Activated T-helper 1 cell treated with Interleukin-2 at 50 U/mL for 16 hours (primary cell): ENCODE results near the gene RBP4.

Experiments
- DNase-seq: peaks from one replicate; pipeline ENCODE4 v3.0.0-alpha.2; 2020; ENCODE audit warnings: low read depth

RBP4 gene

DNA sequence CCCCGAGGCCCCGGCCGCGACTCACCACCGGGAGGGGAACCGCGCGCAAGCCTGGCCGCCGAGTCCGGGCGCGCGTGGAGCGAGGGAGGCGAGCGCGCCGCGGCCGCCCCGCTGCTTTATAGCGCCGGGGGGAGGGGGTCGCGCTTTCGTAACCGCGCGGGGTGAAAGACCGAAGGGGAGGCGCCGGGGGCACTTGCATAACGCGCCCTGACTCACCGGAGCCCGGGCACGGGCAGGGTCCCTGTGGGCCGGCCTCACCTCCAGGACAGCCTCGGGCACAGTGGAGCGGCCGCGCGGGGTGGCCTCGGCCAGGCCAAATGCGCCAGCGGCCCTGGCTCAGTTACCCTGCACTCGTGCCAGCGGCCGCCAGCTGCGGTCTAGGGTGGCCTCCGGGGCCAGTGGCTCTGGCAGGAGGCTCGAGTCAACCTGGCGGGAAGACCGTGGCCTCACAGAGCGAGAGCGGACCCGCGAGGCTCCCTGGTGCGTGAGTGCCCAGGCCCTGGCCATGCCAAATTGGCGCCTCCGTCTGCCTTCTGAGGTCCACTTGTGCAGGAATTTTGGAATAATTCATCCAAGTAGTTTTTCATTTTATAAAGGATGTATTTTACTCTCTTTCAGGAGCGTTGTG, at the start of gene RBP4:
Gene RBP4, minus strand, starts transcription at position 90 of the 628 bp plus-strand sequence. CDS start 207 bp downstream, outside the sequence.
- no peak for DNase-seq

DNA sequence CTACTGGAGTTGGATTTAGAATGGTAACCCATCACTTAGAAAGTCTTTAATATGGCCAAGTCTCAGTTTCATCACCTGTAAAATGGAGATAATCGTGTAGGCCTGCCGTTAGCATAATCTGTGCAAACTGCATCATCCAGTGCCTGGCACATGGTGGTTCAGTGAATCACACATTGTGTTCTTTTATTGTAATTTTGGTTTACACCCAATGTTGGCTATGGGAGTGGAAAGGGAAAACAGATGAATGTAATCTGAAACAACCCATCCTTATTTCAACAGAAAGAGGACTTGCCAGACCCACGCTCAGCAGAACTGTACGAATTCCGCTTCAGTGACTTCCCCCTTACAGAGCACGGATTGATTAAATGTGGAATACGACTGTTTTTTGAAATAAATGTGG, 38.8 kb upstream of the RBP4 start:
- no peak for DNase-seq

DNA sequence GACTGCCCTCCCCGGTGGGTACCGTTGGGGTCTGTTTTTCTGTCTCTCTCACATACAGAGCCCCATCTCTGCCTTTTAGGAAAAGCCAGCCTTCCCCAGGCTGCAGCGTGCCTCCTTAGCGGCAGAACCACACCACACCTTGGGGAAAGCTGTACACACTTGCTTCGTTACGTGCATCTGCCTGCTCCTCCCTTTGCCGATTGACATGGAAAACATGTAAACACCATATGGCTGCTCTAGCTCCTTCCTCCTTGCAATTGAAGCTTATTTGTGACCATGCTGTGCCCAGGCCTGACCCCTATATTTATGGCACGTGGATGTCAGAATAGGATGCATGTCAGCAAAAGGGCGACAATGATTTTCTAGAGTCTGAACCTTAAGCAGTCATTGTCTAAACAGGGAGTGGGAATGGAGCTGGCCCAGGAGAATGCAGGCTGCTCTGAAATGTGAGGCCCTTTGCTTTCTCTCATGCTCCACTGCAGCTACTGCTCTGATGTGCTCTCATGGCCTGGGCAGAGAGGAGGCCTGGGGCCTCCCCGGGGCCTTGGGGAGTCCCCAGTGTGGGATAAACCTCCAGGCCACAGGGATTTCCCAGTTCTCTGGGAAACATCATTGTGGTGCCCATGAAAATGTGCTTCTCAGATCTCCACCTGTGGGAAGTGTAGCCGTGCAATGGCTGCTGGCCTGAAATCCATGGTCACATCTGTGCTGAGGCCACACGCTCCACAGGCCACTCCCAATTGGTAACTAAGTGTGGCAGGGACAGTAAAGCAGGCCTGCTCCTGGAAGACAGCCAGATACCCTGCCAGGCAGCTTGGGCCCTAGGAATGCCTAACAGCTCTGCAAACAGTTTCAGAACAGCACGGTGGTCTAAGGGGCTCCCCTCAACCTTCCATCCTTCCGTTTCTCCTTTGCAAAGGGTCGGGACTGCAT, 29.9 kb upstream of the RBP4 start:
- no peak for DNase-seq

DNA sequence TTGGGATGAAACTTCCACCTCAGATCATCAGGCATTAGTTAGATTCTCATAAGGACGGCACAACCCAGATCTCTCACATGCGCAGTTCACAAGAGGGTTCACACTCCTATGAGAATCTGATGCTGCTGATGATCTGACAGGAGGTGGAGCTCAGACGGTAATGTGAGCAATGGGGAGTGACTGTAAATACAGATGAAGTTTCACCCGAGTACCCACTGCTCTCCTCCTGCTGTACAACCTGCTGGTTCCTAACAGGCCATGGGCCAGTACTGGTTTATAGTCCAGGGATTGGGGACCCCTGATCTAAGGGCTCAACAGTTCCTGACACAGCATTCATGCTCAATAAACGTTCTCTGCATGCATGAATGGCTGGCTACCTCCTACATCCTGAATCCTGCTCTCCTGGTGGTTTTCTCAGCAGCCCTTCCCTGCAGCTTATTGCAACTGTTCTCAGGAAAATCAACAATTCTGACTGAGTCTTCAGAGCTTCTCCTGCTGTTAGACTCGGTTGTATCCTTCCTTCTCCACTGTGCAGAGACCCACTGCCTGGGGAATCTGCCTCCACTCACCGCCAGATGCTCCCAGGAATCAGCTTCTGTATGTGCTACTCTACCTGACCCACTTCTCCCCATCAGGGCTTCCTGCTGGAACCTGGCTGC, 28.7 kb upstream of the RBP4 start:
- no peak for DNase-seq

DNA sequence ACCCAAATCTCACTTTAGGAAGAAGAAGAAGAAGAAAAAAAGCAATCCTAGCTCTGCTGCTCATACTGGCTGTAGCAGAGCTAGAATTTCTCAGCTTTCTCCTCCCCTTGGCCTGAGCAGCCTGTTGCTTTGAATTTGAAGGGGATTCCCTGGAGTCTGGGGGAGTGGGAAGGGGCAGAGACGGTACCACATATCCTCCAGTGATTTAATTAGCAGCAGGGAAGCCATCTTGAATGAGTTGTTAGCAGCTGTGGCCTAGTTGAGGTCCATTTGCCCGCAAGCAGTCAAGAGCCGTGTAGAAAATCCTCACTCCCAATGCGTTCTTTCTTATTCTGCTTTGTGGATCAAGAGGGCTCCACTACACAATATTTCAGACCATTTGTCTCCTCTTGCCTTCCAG, 27.8 kb upstream of the RBP4 start:
- no peak for DNase-seq

DNA sequence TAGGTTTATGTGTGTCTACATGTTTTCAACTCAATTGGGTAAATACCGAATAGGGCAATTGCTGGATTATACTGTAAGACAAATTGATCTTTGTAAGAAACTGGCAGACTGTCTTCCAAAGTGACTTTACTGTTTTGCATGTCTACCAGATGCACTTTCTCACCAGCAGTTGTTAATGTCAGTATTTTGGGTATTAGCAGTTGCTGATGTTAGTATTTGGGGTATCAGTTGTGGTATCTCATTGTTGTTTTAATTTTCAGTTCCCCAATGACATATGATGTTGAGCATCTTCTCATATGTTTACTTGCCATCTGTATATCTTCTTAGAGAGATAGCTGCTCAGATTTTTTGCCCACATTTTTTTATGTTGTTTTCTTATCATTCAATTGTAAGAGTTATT, 21.9 kb upstream of the RBP4 start:
- no peak for DNase-seq

DNA sequence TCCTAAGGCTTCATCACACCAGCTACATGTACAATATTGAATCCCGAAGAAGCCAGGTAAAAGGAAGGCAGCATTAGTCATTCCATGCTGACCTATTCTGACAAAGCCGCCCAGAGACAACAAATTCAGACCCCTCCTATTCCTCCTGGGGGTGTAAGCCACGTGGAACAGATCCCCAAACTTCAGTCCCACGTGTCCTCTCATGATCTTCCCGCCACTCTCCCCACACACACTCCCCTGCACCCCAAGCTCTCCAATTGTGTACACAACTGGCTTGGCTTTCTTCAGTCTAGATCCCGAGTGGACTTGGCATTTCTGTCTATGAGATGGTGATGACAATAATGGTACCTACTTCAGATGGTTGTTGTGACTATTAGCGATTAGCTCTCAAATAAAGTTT, 19.9 kb upstream of the RBP4 start:
- no peak for DNase-seq

DNA sequence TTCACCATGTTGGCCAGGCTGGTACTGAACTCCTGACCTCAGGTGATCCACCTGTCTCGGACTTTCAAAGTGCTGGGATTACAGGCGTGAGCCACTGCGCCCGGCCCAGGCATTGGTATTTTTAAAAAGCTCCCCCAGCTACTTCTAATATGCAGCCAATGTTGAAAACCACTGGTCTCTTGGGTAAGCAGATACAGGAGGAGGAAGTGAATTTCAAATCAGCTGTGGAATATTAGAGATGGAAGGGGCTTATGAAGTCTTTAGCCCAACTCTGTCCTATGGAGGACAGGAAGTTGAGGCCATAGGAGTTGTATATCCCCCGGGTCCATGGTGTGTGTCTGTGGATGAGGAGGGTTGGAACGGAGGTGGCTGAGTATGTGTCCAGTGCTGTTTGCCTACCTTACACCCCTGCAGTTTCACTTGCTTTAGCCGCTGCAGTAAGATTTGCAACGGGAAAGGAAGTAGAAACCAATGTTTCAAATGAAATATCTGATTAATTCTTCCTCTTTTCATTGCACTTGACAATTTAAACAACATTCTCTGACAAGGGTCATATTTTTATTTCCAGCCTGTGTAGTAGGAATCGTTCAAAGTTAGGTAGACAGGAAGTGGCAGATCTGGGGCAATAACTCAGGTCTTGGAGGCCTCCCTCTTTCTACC, 14.7 kb upstream of the RBP4 start:
- no peak for DNase-seq

DNA sequence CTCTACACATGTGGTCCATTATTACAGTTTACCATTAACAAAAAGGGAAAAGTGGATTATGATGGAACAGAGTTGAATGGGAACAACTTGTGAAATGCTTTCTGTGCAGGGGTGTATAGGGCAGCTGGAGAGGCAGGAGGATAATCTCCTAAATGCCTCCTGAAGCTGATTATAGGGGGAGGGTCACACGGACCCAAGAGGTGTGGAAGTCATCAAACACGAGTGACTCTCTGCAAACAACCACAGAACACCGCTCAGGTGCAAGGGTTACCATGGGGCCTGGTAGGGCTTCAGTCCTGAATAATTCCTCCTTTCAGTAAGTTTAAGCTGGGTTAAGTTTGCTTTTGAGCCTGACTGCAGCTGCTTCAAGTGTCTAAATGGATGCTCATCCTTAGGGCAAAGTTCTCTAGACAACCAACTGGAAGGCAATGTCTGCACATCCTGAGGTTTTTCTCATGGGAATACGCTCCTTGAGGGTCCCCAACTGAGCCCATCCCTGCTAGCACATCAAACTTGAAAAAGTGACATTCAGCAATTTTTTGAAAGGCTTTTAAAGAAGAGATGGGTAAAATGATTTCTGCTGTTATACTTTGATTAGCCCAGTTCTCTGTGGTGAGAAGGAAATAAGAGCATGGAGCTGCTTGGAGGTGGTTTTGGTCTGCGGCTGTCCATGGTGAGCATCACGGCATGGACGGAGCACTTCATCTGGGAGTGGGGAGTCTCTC, 13.2 kb upstream of the RBP4 start:
- no peak for DNase-seq

DNA sequence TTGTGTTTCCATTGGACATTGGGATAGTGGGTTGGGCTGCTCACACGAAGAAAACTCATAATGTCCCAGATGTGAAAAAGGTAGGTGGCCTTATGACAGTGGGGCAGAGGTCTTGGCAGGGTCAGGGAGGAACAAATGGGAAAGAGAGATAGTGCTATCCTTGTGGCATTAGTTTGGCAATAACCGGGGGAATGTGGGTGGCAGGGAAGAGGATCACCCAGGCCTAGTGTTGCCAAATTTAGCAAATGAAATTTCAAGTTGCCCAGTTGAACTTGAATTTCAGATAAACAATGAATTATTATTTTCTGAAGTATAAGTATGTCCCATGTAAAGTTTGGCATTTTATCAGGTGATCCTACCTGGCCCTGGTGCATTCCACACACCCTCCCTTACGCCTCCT, 12.1 kb upstream of the RBP4 start:
- DNase-seq, result no peak

DNA sequence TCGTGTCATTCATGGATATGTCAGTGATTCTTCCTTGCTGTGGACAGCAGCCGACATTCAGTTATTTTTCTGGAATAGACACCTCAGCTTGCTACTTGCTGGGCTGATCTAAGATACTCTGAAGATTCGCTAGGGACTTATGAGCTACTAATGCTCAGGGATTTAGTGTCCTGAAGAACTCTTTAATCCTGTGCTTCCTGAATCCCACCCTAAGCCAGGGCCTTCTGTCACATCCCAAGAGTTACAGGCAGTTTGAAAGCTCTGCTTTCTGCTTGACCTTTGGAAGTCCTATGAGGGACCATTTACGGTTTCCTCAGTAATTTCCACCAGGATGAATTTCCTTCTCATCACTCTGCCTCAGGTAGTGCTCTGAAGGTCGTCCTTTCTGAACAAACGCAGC, 11.3 kb upstream of the RBP4 start, which contains the start of gene PDE6C:
Gene PDE6C, plus strand, starts transcription at position 227 of the 400 bp plus-strand sequence. CDS start 189 bp downstream, outside the sequence.
- no peak for DNase-seq

DNA sequence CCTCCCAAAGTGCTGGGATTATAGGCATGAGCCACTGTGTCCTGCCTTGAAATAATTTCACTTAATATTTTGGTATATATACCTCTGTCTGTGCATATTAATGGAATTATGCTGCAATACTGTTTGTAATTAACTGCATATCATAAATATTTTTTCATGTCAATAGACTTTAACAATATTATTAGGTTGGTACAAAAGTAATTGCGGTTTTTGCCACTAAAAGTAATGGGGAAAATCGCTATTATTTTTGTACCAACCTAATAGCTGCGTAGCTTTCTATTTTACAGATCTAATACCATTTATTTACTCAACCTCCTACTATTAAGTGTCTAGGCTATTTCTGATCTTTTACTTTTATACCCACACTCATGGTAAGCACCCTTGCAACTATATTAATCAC, 7.4 kb upstream of the RBP4 start:
- no peak for DNase-seq

DNA sequence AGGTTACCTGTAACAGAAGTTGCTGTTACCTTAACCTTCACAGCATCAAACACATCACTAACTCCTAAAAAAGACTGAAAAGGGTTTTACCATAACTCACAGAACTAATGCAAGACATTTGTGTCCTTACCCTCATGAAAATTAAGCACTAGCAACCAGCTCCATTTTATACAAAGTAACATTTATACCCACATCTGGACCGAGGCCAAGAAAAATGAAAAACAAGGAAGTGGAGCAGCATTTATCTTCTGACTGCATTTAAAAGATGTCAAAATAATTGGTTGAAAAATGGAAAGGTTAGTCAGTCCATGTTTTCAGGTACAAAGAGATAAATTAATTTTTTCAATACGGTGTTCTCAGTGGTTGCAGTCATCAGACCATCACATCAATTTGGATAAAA, 3.1 kb upstream of the RBP4 start:
- DNase-seq, result no peak

DNA sequence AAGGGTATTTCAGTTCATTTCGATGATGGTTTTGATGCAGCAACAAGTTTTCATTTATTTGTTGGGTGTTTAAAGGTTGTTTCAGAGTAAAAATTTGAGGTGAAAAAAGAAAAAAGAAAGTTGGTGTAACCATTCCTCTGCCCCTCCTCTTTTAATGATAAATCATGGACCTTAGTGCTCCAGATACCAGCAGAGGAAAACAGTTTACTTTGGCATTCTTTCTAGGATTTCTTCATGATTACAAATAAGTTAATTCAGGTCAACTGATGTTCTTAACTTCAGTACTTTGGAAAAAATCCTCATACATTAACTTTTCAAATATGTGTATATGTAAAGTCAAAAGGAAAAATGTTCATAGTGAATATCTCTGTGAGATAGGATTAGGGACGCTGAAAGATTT, 2.0 kb upstream of the RBP4 start:
- DNase-seq, result no peak

DNA sequence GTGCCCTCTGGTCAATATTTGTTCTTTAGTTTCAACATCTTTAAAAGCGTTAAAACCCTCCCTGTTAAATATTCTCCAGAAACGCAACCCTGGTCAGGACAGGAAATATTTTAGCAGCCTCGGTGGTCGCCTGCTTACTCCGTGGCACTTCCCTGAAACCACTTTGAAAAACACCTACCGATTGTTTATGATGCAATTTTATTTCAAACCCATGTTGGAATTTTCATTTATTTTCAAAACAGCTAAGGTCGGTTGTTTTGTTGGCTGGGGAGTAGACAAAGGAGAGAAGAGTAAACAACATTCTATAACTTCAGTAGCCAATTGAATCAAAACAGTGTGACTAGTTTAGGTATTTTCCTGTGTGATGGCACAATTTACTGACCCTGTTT, 733 bp upstream of the RBP4 start:
- DNase-seq, result no peak

DNA sequence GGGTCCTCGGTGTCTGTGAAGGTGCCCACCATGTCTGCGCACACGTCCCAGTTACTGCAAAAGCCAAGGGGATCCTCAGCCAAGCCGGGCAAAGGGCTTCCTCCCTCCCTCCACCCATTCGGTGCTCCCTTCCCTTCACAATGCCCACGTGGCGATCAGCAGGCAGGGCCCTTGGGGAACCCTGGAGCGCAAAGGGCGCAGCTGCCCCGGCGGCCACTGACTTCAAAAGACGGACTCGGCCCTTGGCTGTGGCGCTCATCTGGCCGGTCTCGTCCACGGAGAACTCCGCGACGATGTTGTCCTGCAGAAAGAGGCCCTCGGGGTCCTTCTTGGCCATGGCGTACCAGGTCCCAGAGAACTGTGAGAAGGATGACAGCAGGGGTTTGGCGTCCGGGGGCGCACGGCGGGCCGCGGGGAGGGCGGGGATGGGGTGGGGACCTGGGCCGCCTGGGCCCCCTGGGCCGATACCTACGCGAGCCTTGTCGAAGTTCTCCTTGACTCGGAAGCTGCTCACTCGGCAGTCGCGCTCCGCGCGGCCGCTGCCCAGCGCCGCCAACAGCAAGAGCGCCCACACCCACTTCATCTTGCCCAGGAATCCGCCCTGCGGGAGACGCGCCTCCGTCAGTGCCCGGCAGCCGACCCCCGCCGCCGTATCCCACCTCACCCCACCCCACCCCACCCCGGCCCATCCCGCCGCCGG, 439 bp downstream of the RBP4 start:
- no peak for DNase-seq

DNA sequence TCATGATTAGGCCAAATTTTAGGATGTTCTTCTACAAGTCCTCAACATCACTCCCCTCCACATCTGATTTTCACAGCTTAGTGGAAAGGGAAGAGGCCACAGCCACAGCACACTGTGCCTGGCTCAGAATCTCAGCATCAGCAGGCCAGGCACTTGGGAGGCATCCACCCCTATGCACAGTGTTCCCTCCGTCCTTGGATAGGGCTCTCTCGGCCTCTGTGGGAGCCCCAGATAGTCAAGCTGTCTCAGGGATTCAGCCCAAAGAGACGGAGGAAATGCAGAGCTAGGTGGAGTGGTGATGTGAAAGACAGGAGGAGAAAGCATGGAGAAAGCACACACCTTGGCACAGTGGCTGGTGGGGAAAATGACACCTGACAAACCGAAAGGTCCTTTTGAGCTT, 1.3 kb downstream of the RBP4 start:
- DNase-seq, result no peak

DNA sequence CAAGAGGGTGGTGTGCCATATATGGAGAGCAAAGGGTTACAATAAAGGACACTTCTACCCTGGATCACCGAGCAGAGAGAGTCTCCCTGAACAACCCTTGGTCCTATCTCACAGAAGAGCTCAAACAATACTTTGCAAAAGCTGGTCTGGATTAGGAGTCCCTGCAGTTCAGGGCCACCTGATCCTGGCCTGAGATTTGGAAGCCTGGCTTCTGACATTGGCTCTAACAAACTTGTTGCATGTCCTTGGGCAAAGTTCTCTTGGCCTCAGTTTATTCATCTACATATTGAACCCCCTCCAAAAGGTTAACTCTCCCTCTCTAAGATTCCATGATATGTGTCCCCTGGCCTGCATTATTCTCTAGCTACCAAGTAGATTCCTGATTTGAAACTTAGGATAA, 1.7 kb downstream of the RBP4 start:
- no peak for DNase-seq

DNA sequence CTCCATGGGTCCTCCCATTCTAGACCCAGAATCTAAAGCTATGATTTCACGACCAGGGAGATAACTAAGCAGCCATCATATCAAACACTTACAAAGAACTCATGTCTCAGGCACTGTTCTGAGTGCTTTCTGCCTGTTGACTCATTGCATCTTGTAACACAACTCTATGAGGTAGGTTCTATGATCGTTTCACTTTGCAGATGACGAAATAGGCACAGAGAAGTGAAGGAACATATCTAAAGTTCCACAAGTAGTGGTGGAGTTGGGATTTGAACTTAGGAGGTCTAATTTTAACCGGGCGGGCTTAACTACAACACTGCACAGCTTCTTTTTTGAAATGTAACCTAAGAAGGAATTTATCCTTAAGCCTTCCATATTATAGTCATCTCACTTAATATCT, 2.9 kb downstream of the RBP4 start:
- no peak for DNase-seq

DNA sequence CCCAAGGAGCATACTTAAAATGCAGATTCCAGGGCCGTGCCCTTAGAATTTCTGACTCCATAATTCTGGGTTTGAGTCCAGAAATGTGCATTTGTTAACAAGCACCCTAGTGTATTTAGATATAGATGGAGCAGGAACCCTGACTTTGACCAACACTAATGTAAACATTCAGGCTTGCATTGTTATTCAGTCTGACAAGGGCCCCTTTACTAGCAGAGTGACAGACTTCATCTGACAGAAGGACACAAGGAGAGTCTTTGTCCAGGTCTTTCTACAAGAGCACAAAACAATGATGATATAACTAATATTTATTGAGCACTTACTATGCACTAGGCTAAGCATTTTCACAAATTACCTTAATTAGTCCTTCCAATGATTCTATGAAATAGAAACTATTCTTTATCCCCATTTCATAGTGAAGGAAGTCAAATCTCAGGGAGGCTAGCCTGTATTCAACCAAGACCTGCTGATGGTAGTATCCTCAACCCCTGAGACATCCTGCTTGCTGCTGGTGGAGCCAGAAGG, 3.9 kb downstream of the RBP4 start:
- DNase-seq, result no peak

DNA sequence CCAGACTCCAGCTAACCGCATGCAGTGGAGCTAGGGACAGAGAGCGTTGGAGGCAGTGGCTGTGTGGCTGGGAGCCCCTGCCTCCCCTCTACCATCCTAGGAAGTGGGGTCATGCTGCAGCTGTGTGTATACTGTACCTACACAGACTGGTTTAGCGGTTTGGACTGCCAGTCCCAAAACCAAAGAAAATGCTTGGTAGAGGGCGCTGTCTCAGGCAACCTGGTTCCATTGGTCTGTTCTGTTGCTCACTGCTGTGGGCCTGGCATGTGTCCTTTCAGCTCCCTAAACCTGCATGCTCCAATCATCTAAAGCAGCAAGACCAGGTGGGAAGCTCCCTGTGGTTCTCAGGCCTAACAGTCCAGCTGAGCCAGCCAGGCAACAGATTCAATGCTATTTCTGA, 4.5 kb downstream of the RBP4 start:
- no peak for DNase-seq
